T-helper 17 cell (primary cell): ENCODE measurements around the gene KRT74. TPM values are rescaled to one million over a fixed set of nuclear protein-coding genes. Genes with fewer than 3 reads are reported as not detected.

Experiments
- ATAC-seq: fragments of 150-1000 bp; cut with Tn5 transposase; 2 replicates; pipeline ENCODE4 v1.10.0; 2021; ENCODE audit warnings: mild to moderate bottlenecking, moderate library complexity
- DNase-seq, 3 donors: peaks; one replicate each; pipeline versions ENCODE4 v3.0.0 to v3.0.0-alpha.2; 2020 to 2021
- H3K9me3 ChIP-seq: one replicate; pipeline ENCODE4 v1.7.0; 2013; ENCODE audit warnings: low read length, mild to moderate bottlenecking; ENCODE audit not compliant: control insufficient read depth, poor library complexity, severe bottlenecking
- H3K27ac Mint-ChIP-seq: one replicate; pipeline ENCODE4 v1.8.0; 2022; ENCODE audit warnings: mild to moderate bottlenecking, moderate library complexity, mixed read lengths
- H3K27me3 Mint-ChIP-seq: one replicate; pipeline ENCODE4 v1.8.0; 2022; ENCODE audit warnings: mixed read lengths
- H3K36me3 Mint-ChIP-seq: one replicate; pipeline ENCODE4 v1.8.0; 2022; ENCODE audit warnings: low read depth, mixed read lengths
- H3K4me1 Mint-ChIP-seq: one replicate; pipeline ENCODE4 v1.8.0; 2022; ENCODE audit warnings: mild to moderate bottlenecking, mixed read lengths
- H3K4me3 Mint-ChIP-seq: one replicate; pipeline ENCODE4 v1.8.0; 2022; ENCODE audit warnings: mild to moderate bottlenecking, moderate library complexity, mixed read lengths
- total RNA-seq, 4 donors: library from RNA in 2 of 4; stranded (reverse) in 2 of 4; gene quantifications; one replicate each; pipeline ENCODE4 v1.2.3 and lab custom pipeline; 2022 to 2026

Gene KRT74
- total RNA-seq, 2 donors from 2014 or later: not detected

DNA sequence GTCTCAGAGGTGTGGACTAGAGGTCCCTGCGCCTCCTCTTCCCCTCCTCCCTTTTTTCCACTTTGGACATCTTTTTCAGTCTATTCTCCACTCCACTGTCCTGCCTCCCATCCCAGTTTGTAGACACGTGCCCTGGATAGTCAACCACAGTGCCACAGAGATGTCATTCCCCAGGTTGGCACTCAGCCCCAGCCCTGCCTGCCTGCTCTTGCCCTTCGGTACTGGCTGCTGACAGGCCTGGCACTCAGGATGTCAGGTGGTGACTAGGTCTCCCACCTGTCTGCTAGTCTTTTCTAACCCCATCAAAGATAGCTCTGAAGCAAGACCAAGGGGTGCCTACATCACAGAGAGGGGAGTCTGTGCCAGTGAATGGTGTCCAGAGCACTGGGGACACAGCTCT is 36.5 kb downstream of the KRT74 start:
- DNase-seq (no peak), ATAC-seq (no peak)
- H3K4me3 Mint-ChIP-seq: no peak overlapping the region
- no peaks in the 10 kb centered on the region for H3K9me3 ChIP-seq
- no peak overlapping the region for H3K27ac Mint-ChIP-seq
- H3K27me3 Mint-ChIP-seq: peaks cover 19% of the 10 kb centered on the region
- H3K4me1 Mint-ChIP-seq: peaks cover 2% of the 10 kb centered on the region
- peaks cover 4% of the 10 kb centered on the region for H3K36me3 Mint-ChIP-seq

DNA sequence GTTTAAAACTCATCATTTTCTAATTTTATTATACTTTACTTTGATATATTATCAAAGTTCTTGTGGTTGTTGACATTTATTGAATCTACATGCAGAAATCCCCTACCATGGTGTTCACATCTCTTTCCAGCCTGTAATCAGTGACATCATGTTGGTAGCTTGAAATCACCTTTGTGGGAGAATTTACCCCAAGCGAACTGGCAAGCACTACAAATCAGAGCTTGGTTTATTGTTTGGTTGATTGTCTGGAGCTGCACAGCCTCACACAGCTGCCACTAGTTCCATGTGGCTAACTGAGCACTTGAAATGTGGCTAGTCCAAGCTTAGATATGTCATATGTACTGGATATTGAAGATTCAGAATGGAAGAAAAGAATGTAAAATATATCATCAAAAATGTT is 38.1 kb downstream of the KRT74 start:
- peaks cover 25% of the 10 kb centered on the region for H3K27me3 Mint-ChIP-seq
- H3K4me3 Mint-ChIP-seq: no peak overlapping the region
- ATAC-seq: no peak
- H3K9me3 ChIP-seq: no peaks in the 10 kb centered on the region
- H3K4me1 Mint-ChIP-seq: peaks cover 2% of the 10 kb centered on the region
- H3K36me3 Mint-ChIP-seq: peaks cover 4% of the 10 kb centered on the region
- no peak for DNase-seq
- no peak overlapping the region for H3K27ac Mint-ChIP-seq

DNA sequence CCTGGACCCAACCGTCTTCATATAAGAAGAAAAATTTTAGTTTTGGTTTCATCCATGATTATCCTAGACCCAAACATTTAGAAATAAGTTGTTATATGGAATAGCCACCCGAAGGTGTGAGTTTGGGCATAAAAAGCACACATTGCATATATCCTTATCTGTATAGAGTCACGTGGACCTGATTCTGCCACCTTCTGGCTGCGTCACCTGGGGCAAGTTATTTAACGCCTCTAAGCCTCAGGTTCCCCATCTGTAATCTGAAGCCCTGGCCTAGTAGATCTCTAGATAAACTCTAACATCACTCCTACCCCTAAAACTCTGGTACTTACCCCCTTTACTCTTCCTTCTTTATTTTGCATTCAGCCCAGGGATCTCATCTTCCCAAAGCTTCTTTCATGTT is 39.2 kb downstream of the KRT74 start:
- H3K36me3 Mint-ChIP-seq: peaks cover 4% of the 10 kb centered on the region
- H3K4me3 Mint-ChIP-seq: no peak overlapping the region
- ATAC-seq: no peak
- H3K9me3 ChIP-seq: no peaks in the 10 kb centered on the region
- DNase-seq: no peak
- H3K27me3 Mint-ChIP-seq: peaks cover 29% of the 10 kb centered on the region
- peaks cover 2% of the 10 kb centered on the region for H3K4me1 Mint-ChIP-seq
- H3K27ac Mint-ChIP-seq: no peak overlapping the region

DNA sequence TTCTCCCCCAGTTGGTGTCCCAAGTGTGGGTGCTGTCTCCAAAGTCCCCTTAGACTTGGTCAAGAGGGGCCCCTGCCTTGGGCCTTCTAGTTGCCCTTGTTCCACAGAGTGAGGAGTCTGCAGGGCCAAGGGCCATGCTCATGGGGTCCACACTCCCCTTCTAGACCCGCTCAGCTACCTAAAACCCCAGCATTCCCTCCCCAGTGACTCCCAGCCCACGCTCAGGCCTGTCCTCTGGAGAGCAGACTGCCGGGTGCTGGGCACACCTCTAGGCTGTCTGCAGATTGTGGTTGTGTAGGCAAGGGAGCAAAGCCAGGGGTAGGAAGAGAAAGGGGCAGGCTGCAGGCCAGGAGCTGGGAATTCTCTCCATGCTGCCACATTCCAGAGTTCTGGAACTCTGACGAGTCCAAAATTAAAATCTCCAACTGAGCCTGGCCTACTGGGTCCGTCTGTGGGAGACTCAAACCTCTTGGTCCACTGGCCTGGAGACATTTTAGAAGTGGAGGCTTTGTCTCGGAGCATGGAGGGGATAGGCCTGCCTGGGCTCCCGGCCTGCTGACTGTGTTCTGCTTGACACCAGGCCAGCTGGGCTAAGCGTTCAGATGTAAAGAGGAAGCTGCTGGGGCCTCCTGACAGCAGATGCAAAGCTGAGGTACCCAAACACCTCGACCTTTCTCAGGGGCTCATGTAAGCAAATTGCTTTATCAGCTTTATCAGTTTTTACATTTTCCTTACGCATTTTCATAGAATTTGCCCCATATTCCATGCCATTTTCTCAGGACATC is 39.8 kb downstream of the KRT74 start:
- H3K27me3 Mint-ChIP-seq: peaks cover 23% of the 10 kb centered on the region
- H3K36me3 Mint-ChIP-seq: no peaks in the 10 kb centered on the region
- no peaks in the 10 kb centered on the region for H3K9me3 ChIP-seq
- no peak for ATAC-seq
- H3K4me1 Mint-ChIP-seq: peaks cover 2% of the 10 kb centered on the region
- H3K4me3 Mint-ChIP-seq: no peak overlapping the region
- no peak for DNase-seq
- H3K27ac Mint-ChIP-seq: no peak overlapping the region

DNA sequence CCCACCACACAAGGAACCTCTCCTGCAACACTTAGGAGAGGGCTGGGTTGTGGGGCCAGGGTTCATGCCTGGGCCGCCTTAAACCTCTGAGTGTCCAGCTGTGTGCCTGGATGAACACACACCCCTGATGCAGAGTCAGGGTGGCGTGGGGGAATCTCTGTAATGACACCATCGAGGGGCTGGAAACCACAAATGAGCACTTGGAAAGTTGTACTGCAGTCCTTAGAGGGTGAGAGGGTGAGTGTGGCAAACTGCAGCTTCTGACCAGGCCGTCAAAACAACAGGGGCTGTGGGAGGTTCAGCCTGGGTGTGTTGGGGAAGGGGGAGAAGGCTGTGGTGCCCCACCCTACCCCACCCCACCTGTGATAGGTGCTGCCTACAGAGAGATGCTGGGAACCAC is 41.0 kb downstream of the KRT74 start:
- H3K27ac Mint-ChIP-seq: no peak overlapping the region
- H3K4me1 Mint-ChIP-seq: peaks cover 1% of the 10 kb centered on the region
- peaks cover 23% of the 10 kb centered on the region for H3K27me3 Mint-ChIP-seq
- H3K36me3 Mint-ChIP-seq: no peaks in the 10 kb centered on the region
- DNase-seq (no peak), ATAC-seq (no peak)
- no peak overlapping the region for H3K4me3 Mint-ChIP-seq
- no peaks in the 10 kb centered on the region for H3K9me3 ChIP-seq

DNA sequence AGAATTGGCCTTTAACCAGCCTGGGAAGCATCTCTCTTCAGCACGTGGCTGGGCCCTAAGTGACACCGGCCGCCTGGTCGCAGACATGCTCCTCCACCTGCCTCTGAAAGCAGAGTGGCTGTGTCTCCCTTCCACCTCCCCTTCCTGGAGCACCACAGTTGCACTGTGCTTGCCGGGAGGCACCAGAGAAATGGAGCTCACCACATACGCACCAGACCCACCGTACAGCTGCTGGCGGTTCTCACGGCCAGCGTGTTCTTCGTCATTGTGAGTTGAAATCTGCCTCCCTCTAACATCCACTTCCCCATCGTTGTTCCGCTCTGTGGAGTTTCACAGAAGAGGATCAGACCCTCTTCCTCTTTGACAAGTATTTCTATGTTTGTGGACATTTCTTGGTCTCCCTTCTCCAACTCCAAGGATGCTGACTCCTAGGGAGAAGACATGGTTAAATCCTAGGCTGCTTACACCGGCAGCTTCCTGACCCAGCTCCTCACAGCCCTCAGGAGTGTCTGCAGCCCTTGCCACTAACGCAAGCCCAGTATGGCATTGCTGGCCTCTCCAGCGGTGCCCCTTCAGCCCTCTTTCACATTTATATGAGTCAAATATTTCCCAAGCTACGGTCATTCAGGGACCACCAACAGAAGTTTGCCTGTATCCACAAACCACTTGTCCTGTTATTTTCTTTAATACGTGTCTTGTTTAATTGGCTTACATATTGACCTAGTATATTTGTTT is 41.9 kb downstream of the KRT74 start:
- no peaks in the 10 kb centered on the region for H3K9me3 ChIP-seq
- DNase-seq (no peak), ATAC-seq (no peak)
- peaks cover 2% of the 10 kb centered on the region for H3K4me1 Mint-ChIP-seq
- no peak overlapping the region for H3K4me3 Mint-ChIP-seq
- no peak overlapping the region for H3K27ac Mint-ChIP-seq
- peaks cover 15% of the 10 kb centered on the region for H3K27me3 Mint-ChIP-seq
- no peaks in the 10 kb centered on the region for H3K36me3 Mint-ChIP-seq

DNA sequence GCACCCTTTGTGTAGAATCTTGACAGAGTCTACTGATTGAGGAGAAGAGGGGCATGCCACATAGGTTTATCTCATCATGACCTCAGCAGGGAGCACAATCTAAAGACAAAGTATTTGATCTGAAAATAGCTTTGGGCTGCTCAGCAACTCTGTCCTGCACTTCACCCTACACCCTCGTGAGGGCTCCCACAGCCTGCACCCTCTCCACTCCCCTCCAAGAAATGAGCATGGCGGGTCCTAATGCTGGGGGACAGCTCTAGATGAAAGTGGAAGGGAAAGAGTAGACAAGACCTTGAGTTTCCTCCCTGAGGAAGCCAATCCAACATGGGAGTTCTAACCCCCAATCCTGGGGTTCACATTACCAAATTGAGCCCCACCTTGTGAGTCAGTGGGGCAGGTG is 42.7 kb downstream of the KRT74 start:
- H3K36me3 Mint-ChIP-seq: no peaks in the 10 kb centered on the region
- no peak for DNase-seq
- H3K27me3 Mint-ChIP-seq: peaks cover 15% of the 10 kb centered on the region
- no peaks in the 10 kb centered on the region for H3K9me3 ChIP-seq
- no peak for ATAC-seq
- no peak overlapping the region for H3K27ac Mint-ChIP-seq
- no peak overlapping the region for H3K4me3 Mint-ChIP-seq
- H3K4me1 Mint-ChIP-seq: peaks cover 3% of the 10 kb centered on the region

DNA sequence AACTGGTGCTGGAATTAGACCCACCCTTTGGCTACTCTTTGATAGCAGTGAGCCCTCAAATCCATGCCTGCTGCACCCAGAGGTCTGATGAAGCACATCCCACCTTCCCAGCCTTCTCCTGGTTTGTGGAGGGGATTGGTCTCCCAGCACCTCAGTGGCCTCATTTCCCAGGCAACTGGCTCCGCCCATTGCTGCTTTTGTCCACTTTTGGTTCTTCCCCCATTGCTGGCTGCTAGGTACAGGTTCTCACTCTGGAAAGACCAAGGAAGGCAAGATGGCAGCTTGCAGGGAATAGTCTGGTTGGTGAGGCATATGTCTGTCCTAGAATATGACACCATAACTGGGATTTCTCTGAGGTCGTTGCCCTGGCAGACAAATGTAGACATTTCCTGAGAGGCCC is 43.3 kb downstream of the KRT74 start:
- Mint-ChIP-seq H3K36me3 (no peaks in the 10 kb centered on the region), H3K27me3 (peaks cover 20% of the 10 kb centered on the region), H3K4me3 (no peak overlapping the region), H3K4me1 (peaks cover 3% of the 10 kb centered on the region), H3K27ac (no peak overlapping the region)
- H3K9me3 ChIP-seq: no peaks in the 10 kb centered on the region
- ATAC-seq (no peak), DNase-seq (no peak)

DNA sequence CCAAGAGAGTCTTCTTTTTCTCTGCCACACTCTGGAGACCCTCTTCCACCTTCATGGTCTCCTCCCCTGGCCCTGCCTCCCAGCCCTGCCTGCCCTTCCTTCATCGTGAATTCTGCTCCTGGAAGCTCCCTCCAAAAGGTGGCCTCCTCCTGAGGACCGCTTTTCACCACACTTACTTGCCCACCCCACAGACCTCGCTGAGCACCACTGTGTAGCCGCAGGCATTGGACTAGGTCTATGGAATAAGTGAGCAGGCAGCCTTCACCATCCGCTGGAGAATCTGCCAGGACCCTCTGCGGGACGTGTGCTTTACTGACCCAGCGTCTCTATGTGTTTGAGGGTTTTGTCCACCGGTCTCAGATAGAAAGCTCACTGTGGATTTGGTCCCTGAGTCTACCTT is 43.8 kb downstream of the KRT74 start:
- no peak for DNase-seq
- H3K9me3 ChIP-seq: no peaks in the 10 kb centered on the region
- H3K4me3 Mint-ChIP-seq: no peak overlapping the region
- H3K27me3 Mint-ChIP-seq: peaks cover 21% of the 10 kb centered on the region
- ATAC-seq: no peak
- no peaks in the 10 kb centered on the region for H3K36me3 Mint-ChIP-seq
- peaks cover 3% of the 10 kb centered on the region for H3K4me1 Mint-ChIP-seq
- H3K27ac Mint-ChIP-seq: no peak overlapping the region

DNA sequence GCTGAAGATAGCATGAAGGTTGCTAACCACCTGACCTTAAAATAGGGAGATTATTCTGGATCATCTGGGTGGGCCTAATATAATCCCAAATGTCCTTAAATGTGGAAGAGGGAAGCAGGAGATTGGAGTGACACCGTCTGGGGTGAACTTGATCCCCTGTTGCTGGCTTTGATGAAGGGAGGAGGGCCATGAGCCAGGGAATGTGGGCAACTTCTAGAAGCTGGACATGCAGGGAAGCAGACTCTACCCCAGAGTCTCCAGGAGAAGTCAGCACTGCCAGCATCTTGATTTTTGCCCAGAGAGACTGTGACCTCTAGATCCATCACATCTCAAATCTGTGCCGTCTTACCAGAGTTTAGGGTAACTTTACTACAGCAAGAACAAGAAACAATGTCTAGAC is 44.2 kb downstream of the KRT74 start:
- H3K4me1 Mint-ChIP-seq: peaks cover 3% of the 10 kb centered on the region
- H3K27ac Mint-ChIP-seq: no peak overlapping the region
- peaks cover 21% of the 10 kb centered on the region for H3K27me3 Mint-ChIP-seq
- H3K4me3 Mint-ChIP-seq: no peak overlapping the region
- H3K9me3 ChIP-seq: no peaks in the 10 kb centered on the region
- ATAC-seq (no peak), DNase-seq (no peak)
- H3K36me3 Mint-ChIP-seq: no peaks in the 10 kb centered on the region

DNA sequence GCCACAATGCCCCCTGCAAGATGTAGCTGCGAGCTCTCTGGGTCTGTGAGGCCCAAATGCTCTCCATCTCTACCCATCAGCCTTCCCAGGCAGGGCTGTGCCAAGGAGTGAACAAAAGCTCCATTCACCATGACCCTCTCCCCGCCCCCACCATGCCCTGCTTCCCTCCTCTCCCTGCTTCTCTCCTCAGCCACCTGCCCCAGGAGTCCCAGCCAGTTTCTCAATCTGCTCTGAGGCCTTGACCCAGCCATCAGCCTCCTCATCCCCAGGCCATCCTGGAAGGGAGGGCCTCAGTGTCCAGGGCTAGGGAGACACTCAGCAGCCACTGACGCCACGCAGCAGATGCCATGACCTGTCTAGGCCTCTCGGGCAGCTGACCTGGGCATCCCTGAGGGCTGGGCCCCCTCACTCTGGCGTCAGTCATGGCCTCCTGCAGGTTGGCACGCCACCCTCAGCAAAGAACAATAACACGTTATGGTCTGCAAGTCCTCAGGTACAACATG is 45.0 kb downstream of the KRT74 start:
- H3K4me1 Mint-ChIP-seq: peaks cover 3% of the 10 kb centered on the region
- H3K4me3 Mint-ChIP-seq: no peak overlapping the region
- H3K27me3 Mint-ChIP-seq: peaks cover 22% of the 10 kb centered on the region
- H3K27ac Mint-ChIP-seq: no peak overlapping the region
- H3K36me3 Mint-ChIP-seq: no peaks in the 10 kb centered on the region
- no peak for DNase-seq
- H3K9me3 ChIP-seq: no peaks in the 10 kb centered on the region
- no peak for ATAC-seq

DNA sequence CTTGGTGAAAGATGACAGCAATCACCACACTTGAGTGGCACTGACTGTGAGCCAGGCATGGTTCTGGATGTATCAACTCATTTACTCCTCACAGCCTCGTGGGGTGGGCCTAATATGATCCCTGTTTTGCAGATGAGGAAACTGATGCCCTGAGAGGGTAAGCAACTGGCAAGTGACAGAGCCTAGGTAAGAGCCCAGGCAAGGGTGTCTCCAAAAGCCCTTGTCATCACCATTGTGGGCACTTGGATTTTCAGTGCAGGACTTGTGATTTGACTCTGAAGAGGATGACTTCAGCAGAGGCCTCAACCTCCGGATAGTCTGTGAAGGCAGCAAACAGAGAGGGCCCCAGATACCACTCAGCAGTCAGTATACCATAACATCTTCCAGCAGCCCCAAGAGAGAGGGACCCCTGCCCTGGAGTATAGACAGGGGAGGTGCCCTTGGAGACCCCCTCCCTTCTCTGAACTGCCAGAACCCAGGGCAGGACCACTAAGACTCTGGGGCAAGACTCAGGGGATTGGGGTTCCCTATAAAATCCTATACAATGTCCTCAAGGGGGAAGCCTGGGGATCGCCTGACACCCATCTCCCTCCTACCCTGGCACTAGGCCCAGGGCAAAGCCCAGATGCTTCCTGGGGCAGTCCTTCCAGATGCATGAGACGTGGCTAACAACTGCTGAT is 46.4 kb downstream of the KRT74 start:
- Mint-ChIP-seq H3K27ac (no peak overlapping the region), H3K36me3 (no peaks in the 10 kb centered on the region), H3K4me3 (no peak overlapping the region), H3K27me3 (peaks cover 28% of the 10 kb centered on the region), H3K4me1 (peaks cover 3% of the 10 kb centered on the region)
- DNase-seq (no peak), ATAC-seq (no peak)
- H3K9me3 ChIP-seq: no peaks in the 10 kb centered on the region

DNA sequence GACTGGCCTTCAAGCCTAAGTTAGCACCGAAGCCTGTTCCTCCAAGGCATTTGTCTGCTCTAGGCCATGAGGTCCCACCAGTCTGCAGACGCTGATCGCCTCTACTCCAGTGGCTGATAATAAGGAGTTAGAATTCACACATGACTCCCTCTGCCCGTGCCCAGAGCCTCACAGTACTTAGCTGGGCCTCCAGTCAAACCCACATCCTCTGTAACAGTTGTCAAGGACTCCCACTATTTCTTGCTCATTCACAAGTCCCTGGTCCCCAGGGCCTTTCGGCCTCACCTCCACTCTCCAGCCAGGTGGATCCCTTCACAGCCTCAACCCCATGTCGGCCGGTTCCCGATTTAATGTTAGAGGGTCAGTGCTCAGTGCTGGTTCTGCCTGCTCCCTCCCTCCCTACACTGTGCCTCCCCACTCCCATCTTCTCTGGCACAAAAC is 47.1 kb downstream of the KRT74 start:
- H3K36me3 Mint-ChIP-seq: no peaks in the 10 kb centered on the region
- no peak overlapping the region for H3K4me3 Mint-ChIP-seq
- DNase-seq: no peak
- no peak for ATAC-seq
- peaks cover 3% of the 10 kb centered on the region for H3K4me1 Mint-ChIP-seq
- peaks cover 28% of the 10 kb centered on the region for H3K27me3 Mint-ChIP-seq
- no peaks in the 10 kb centered on the region for H3K9me3 ChIP-seq
- H3K27ac Mint-ChIP-seq: no peak overlapping the region
